Small intestine (tissue), 7 donors: Measurements from ENCODE around the gene AJAP1. TPM values are rescaled to one million over a fixed set of nuclear protein-coding genes. Genes with fewer than 3 reads are reported as not detected.

Experiments
- DNase-seq, 2 donors: peaks; one replicate each; pipeline versions ENCODE4 v3.0.0 to v3.0.0-alpha.2; 2013
- FAIRE-seq: peaks from 2 replicates; lab custom pipeline; 2012; peaks lifted over from hg19 to GRCh38; lab: Jason Lieb, UNC
- H3K27ac ChIP-seq, 3 donors: one replicate each; pipeline ENCODE4 v1.5.1; 2013; ENCODE audit warnings: low read length in 2 of 3, mild to moderate bottlenecking in 2 of 3, control low read depth in 1 of 3, inconsistent platforms in 1 of 3, low read depth in 1 of 3, moderate library complexity in 1 of 3
- H3K27me3 ChIP-seq, 3 donors: one replicate each; pipeline ENCODE4 v1.6.1; 2013; ENCODE audit warnings: low read length in 3 of 3, inconsistent platforms in 1 of 3; ENCODE audit not compliant: control insufficient read depth in 3 of 3, insufficient read depth in 3 of 3
- H3K36me3 ChIP-seq, 3 donors: one replicate each; pipeline ENCODE4 v1.6.1; 2013; ENCODE audit warnings: low read length in 3 of 3, inconsistent platforms in 1 of 3, low read depth in 1 of 3, mild to moderate bottlenecking in 1 of 3, moderate library complexity in 1 of 3; ENCODE audit not compliant: control insufficient read depth in 3 of 3, insufficient read depth in 2 of 3
- H3K4me1 ChIP-seq, 3 donors: one replicate each; pipeline ENCODE4 v1.6.1; 2013; ENCODE audit warnings: low read length in 2 of 3, inconsistent platforms in 1 of 3, low read depth in 1 of 3, mild to moderate bottlenecking in 1 of 3, moderate library complexity in 1 of 3; ENCODE audit not compliant: control insufficient read depth in 3 of 3, insufficient read depth in 2 of 3
- H3K4me3 ChIP-seq, 3 donors: one replicate each; pipeline ENCODE4 v1.5.1; 2013; ENCODE audit warnings: low read length in 3 of 3, control low read depth in 1 of 3, inconsistent platforms in 1 of 3, low read depth in 1 of 3, mild to moderate bottlenecking in 1 of 3, moderate library complexity in 1 of 3
- H3K9me3 ChIP-seq, 2 donors: one replicate each; pipeline ENCODE4 v1.6.1; 2013; ENCODE audit warnings: low read depth in 1 of 2, low read length in 1 of 2; ENCODE audit not compliant: control insufficient read depth in 2 of 2, insufficient read depth in 1 of 2
- WGBS, 3 donors: extraction: QIAGEN DNeasy Blood & Tissue Kit; methylation state at CpG; one replicate each; pipeline ENCODE4 v1.1.7; 2013; 5-methylcytosine and 5-hydroxymethylcytosine counted together
- polyA plus RNA-seq, 4 donors: library from polyadenylated mRNA; stranded (reverse) in 3 of 4; unstranded in 1 of 4; fragments of 200-250 nt in 3 of 4; fragments of 120-200 nt in 1 of 4; gene quantifications; one replicate each; pipeline versions ENCODE4 v1.2.1 to v1.2.3, GENCODE V29; 2013
- donor health status: healthy with polysubstance abuse.
- donor health status: control.
- donor health status: control.
- donor health status: Bipolar disorder and iron deficiency.
- donor health status: healthy.

Gene AJAP1
- polyA plus RNA-seq, 4 donors = 0.13 to 0.27 (median 0.27) TPM; not detected in 1

DNA sequence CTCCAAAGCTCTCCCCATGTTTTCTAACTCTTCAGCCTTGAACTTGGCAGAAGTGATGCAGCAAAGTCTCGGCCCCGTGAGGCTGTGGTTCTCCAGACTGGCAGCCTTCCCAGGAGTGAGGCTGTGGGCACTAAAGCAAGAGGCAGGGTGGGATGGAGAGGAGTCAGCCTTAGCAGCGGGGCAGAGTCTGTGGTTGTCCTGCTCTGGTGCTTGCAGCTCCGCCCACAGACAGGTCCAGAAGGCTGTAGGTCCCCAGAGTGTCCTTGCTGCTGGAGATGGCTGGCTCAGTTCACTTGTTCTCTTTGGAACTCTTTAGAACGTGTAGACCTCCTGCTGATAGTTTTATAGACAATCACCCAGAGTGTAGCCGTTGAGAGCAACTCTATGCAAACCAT, 142.6 kb downstream of the AJAP1 start:
- 47 to 70% (median 54%) methylated on average over 6 of the region's 6 CpGs for WGBS, 3 donors
- Histone ChIP-seq H3K9me3 (no peaks in the 10 kb centered on the region), H3K4me1 (no peaks in the 10 kb centered on the region), H3K27ac (no peak overlapping the region), H3K4me3 (no peak overlapping the region), H3K36me3 (no peaks in the 10 kb centered on the region), H3K27me3 (no peaks in the 10 kb centered on the region)
- FAIRE-seq (no peak), DNase-seq (no peak)

DNA sequence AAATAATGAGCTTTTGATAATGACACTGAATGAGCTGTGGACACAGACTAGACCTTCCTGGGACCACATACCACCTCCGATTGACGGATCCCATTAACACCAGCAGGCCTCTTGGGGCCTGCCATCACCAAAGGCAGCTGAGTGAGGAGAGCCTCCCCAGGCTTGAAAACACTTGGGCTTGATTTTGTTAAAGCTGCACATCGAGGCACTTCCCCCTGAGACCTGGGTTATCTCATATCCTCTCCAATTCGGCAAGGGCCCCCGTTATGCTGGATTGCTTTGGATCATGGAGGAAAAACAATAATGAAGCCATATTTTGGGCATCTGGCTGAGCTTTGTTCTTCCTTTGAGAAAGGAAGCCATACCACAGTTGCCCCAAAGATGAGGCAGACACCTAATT, 143.0 kb downstream of the AJAP1 start:
- H3K27me3 ChIP-seq = no peaks in the 10 kb centered on the region
- no peaks in the 10 kb centered on the region for H3K4me1 ChIP-seq
- H3K9me3 ChIP-seq = no peaks in the 10 kb centered on the region
- no peak for DNase-seq
- WGBS, 3 donors = 76 to 81% (median 77%) methylated on average over 5 of the region's 5 CpGs
- H3K4me3 ChIP-seq = no peak overlapping the region
- no peak overlapping the region for H3K27ac ChIP-seq
- no peak for FAIRE-seq
- no peaks in the 10 kb centered on the region for H3K36me3 ChIP-seq

DNA sequence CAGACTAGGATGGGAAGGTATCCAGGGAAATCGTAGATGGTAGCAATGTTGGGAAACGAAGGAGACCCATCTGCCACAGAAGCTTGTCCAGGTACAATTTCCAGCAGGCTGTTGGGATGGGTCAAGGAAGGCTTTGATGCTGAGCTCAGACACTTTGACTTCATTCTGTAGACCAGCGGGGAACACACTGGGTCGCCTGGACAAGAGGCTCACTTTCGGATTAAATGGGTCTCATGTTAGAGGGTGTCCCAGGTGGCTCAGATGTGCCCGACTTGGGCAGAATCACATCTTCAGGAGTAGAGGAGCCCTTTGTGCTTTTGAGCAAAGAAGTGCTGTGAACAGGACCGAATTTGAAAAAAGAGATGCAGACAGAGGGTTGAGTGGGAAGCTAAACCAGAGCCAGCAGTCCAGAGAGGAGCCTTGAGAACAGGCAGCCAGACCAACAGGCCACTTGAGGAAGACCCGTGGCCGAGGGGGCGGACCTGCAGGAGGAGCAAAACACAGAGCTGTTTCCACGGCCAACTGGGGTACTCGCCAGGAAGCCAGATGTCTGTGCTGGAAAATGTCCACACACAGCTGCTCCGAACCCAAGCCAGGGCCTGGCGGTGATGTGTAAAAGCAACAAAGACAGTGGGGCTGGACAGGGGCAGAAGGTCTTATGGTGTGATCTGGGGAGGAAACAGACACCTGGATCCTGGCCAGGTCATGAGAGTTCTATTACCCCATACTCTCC, 146.9 kb downstream of the AJAP1 start:
- H3K4me3 ChIP-seq = no peak overlapping the region
- no peaks in the 10 kb centered on the region for H3K27me3 ChIP-seq
- 68 to 75% (median 73%) methylated on average over 14 of the region's 14 CpGs for WGBS, 3 donors
- H3K27ac ChIP-seq = no peak overlapping the region
- H3K36me3 ChIP-seq = no peaks in the 10 kb centered on the region
- DNase-seq (peak in 1 of 2 donors; percentile 41), FAIRE-seq (no peak)
- no peaks in the 10 kb centered on the region for H3K4me1 ChIP-seq
- H3K9me3 ChIP-seq = no peaks in the 10 kb centered on the region

DNA sequence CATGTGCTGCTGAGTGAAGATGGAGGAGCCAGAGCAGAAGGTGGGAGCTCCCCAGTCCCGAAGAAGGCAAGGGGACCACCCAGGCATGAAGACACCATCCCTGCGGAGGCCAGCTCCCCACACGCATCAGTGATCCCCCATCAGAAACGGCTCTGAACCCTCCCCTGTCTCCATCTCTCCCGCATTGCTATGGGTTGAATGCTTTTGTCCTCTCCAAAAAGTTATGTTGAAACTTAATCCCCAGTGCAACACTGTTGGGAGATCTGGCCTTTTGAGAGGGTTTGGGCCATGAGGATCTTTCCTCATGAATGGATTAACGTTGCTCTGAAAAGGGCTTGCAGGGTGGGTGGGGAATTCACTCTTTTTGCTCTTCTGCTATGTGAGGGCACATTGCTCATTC, 147.6 kb downstream of the AJAP1 start:
- Histone ChIP-seq H3K36me3 (no peaks in the 10 kb centered on the region), H3K27ac (no peak overlapping the region), H3K27me3 (peaks cover 0 to 3% (median 0%) of the 10 kb centered on the region in 3 donors), H3K4me3 (no peak overlapping the region), H3K4me1 (no peaks in the 10 kb centered on the region), H3K9me3 (no peaks in the 10 kb centered on the region)
- DNase-seq (no peak), FAIRE-seq (no peak)
- WGBS, 3 donors = 64 to 84% (median 78%) methylated on average over 6 of the region's 6 CpGs

DNA sequence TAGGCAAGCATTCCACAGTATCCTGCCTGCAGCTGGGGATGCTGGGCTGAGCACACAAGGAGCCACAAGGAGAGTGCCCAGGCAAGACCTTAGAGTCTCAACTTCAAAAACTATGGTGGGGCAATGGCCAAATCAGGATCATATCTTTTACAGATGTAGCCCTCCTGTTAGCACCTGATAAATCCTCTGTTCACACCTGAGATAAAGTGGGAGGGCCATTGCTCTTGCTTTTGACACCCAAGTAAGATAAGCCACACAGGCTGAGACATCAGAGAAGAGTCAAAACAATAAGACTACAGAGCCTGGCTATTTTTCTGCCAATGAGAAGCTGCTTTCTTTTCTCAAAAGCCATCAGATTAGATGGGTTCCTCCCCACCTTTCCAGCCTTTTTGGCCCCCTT, 148.9 kb downstream of the AJAP1 start:
- FAIRE-seq (no peak), DNase-seq (no peak)
- Histone ChIP-seq H3K36me3 (no peaks in the 10 kb centered on the region), H3K4me3 (no peak overlapping the region), H3K27me3 (peaks cover 0 to 3% (median 0%) of the 10 kb centered on the region in 3 donors), H3K9me3 (no peaks in the 10 kb centered on the region), H3K4me1 (no peaks in the 10 kb centered on the region), H3K27ac (no peak overlapping the region)

DNA sequence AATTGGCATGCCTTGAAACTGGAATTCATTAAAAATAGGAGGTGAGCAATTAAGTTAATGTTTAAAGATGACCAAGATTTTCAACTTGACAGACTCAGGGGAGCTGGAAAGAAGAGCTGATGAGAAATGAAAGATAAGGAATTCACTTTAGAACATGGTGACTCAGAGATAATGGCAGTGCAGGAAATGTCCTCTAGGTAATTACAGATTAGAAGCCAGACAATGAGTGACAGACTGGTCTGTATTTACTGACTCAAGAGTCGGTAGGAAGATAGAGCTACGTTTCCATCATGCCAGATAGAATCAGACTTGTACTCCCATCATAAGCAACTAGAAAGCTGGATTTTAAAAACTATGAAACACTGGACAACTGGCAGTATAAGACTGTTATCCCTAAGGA, 151.6 kb downstream of the AJAP1 start:
- no peak for FAIRE-seq

DNA sequence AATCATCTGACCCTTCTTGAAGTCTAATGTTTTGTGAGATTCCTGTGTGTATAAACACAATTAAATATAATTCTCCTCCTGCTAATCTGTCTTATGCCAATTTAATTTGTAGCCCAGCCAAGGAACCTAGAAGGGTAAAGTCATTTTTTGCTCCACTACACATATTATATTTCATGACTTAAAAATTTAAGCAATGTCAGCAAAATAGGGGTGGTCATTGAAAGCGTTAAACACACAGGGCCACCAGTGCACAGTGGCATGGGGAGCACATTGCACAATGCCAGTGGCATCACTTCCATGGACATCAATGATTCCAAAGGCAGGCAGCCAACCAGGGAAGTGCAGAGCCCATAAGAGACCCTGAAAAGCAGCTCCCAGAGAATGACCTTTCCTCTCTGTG, 166.1 kb downstream of the AJAP1 start:
- 88 to 92% (median 91%) methylated on average over 1 of the region's 1 CpG for WGBS, 3 donors

More for the DNA sequence above, 151.6 kb downstream of the AJAP1 start:
- H3K9me3 ChIP-seq = no peaks in the 10 kb centered on the region
- H3K27me3 ChIP-seq = peaks cover 0 to 3% (median 0%) of the 10 kb centered on the region in 3 donors
- H3K4me3 ChIP-seq = no peak overlapping the region
- H3K27ac ChIP-seq = no peak overlapping the region
- H3K4me1 ChIP-seq = no peaks in the 10 kb centered on the region
- no peak for DNase-seq
- WGBS, 3 donors = 23 to 33% (median 31%) methylated on average over 2 of the region's 2 CpGs
- H3K36me3 ChIP-seq = no peaks in the 10 kb centered on the region

DNA sequence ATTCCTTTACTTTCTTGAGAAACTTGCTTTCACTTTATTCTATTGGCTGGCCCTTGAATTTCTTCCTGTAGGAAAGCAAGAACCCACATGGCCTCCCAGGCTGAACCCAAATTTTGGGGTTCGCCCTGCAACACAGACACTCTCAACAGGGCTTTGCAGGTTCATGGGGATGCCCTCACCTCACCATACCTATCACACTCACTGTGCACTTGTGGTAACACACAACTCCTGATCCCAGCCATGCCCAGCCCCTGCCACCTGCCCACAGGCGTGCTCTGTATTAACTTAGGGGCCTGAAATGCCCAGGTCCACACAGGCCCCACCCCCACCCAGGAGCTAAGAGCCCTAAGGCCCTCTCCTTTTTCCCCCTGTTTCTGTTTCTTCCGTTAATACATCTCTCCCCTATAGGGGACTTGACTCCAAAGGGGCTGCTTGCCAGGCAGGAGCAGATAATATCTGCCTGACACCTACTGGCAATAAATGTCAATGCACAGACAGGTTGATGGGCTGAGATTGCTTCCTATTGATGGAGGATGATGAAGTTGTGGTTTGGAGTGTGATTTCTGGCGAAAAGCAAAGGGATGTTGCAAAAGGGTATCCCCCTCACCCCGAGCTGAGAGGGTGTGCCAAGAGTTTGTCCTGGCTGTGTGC, 171.5 kb downstream of the AJAP1 start:
- H3K4me3 ChIP-seq = no peak overlapping the region
- H3K27ac ChIP-seq = no peak overlapping the region
- no peaks in the 10 kb centered on the region for H3K36me3 ChIP-seq
- H3K4me1 ChIP-seq = no peaks in the 10 kb centered on the region
- FAIRE-seq = no peak
- no peaks in the 10 kb centered on the region for H3K27me3 ChIP-seq
- H3K9me3 ChIP-seq = peaks cover 0 to 10% of the 10 kb centered on the region in 2 donors
- WGBS, 3 donors = 35 to 51% (median 37%) methylated on average over 5 of the region's 5 CpGs
- DNase-seq = peak in 1 of 2 donors; percentile 20

More for the DNA sequence above, 166.1 kb downstream of the AJAP1 start:
- no peak for DNase-seq
- H3K27ac ChIP-seq = no peak overlapping the region
- peaks cover 0 to 12% of the 10 kb centered on the region in 2 donors for H3K9me3 ChIP-seq
- no peak overlapping the region for H3K4me3 ChIP-seq
- no peaks in the 10 kb centered on the region for H3K4me1 ChIP-seq
- no peaks in the 10 kb centered on the region for H3K36me3 ChIP-seq
- H3K27me3 ChIP-seq = no peaks in the 10 kb centered on the region
- FAIRE-seq = no peak
